Renal cortex interstitium (tissue), 15 donors: Measurements from ENCODE around the gene SHISAL1. TPM values are rescaled to one million over a fixed set of nuclear protein-coding genes. Genes with fewer than 3 reads are reported as not detected.

Experiments
- DNase-seq, 11 donors: peaks; one replicate each; pipeline ENCODE4 v3.0.0-alpha.2; 2013; ENCODE audit warnings: low read depth in 9 of 11, low spot score in 4 of 11; ENCODE audit errors: extremely low read depth in 1 of 11
- long read RNA-seq, 16 experiments: transcript quantifications; one replicate each; lab custom pipeline, GENCODE V29; 2026
- polyA plus RNA-seq, 3 donors: library from polyadenylated mRNA; unstranded; fragments of 120-200 nt; gene quantifications; one replicate each; pipeline ENCODE4 v1.2.1, GENCODE V29; 2013; ENCODE audit not compliant: insufficient read length in 3 of 3

SHISAL1 gene
- polyA plus RNA-seq: 1 to 10 TPM; 2.3 to 3.3 (median 2.8) TPM
- long read RNA-seq, donor 1: 0 reads
- long read RNA-seq, donor 2: 0 reads
- long read RNA-seq, donor 3: 0 reads
- long read RNA-seq, donor 4: 0 reads
- long read RNA-seq, donor 5: 0 reads
- long read RNA-seq, donor 6: 0 reads
- long read RNA-seq, donor 7: 0 reads
- long read RNA-seq, donor 8: 0 reads
- long read RNA-seq, donor 9: 0 reads
- long read RNA-seq, donor 10: 0 reads
- long read RNA-seq, donor 11: 0 reads
- long read RNA-seq, donor 12: 0 reads
- long read RNA-seq, donor 13: 0 reads
- long read RNA-seq, donor 14: 0 reads
- long read RNA-seq, donor 15: 0 reads
- long read RNA-seq, donor 16: 0 reads

- no peak for DNase-seq
Measured at GRCh38 chr22:44312766-44313165, at the start of gene SHISAL1. SHISAL1 (minus strand) TSS chr22:44312951; CDS start chr22:44300945, 12,006 bp downstream.

GRCh38 chr22:44361391-44362126 lies 48.8 kb upstream of the SHISAL1 start:
- DNase-seq: no peak

GRCh38 chr22:44360668-44361381 lies 48.1 kb upstream of the SHISAL1 start:
- no peak for DNase-seq

- DNase-seq: no peak
Measured at GRCh38 chr22:44360306-44360667, 47.5 kb upstream of the SHISAL1 start.

GRCh38 chr22:44359496-44360110 lies 46.9 kb upstream of the SHISAL1 start:
- no peak for DNase-seq

GRCh38 chr22:44358709-44359440 lies 46.1 kb upstream of the SHISAL1 start:
- DNase-seq: no peak

- DNase-seq: no peak
Measured at GRCh38 chr22:44357966-44358465, 45.3 kb upstream of the SHISAL1 start.

- DNase-seq: no peak
Measured at GRCh38 chr22:44357296-44357965, 44.7 kb upstream of the SHISAL1 start.

GRCh38 chr22:44355716-44356070 lies 42.9 kb upstream of the SHISAL1 start:
- no peak for DNase-seq

GRCh38 chr22:44354288-44354687 lies 41.5 kb upstream of the SHISAL1 start:
- DNase-seq: no peak

- DNase-seq: no peak
Measured at GRCh38 chr22:44353041-44353440, 40.3 kb upstream of the SHISAL1 start.

GRCh38 chr22:44352378-44353035 lies 39.8 kb upstream of the SHISAL1 start:
- DNase-seq: no peak

- DNase-seq: no peak
Measured at GRCh38 chr22:44351685-44352377, 39.1 kb upstream of the SHISAL1 start.

- DNase-seq: no peak
Measured at GRCh38 chr22:44351037-44351436, 38.3 kb upstream of the SHISAL1 start.

- no peak for DNase-seq
Measured at GRCh38 chr22:44349594-44349993, 36.8 kb upstream of the SHISAL1 start.

GRCh38 chr22:44348971-44349560 lies 36.3 kb upstream of the SHISAL1 start:
- peak in 2 of 11 donors; percentile 59 for DNase-seq

GRCh38 chr22:44347549-44347948 lies 34.8 kb upstream of the SHISAL1 start:
- no peak for DNase-seq
